Measurements from ENCODE around the gene CCDC91. TPM values are rescaled to one million over a fixed set of nuclear protein-coding genes. Genes with fewer than 3 reads are reported as not detected.

The CCDC91 gene
- total RNA-seq, 1 experiment from 2014 or later, result 26.9 TPM

- H3K4me1 ChIP-seq (ENCODE audit: control insufficient read depth, insufficient read depth, low read length), result no peaks in the 10 kb centered on the region
- BruUV-seq (replicated peaks), result no TSS peak
- CTCF ChIA-PET, result no interaction called here
- intact Hi-C loops (cut with micrococcal nuclease; ENCODE audit: unreplicated experiment) (no loop called here), in situ Hi-C loops (cut with HindIII; ENCODE audit: low pct_unique_long_range_greater_than_20kb, low sequenced_read_pairs) (no loop called here)
- no peak overlapping the region for H3K27ac ChIP-seq (ENCODE audit: low read length)
- no peak overlapping the region for H3K4me3 ChIP-seq (ENCODE audit: low read depth in 2 of 2, low read length in 2 of 2)
- no peak for ATAC-seq
- POLR2A ChIA-PET, result no interaction called here
- DNase-seq (ENCODE audit: low read depth, low spot score), result no peak
- H3K9me3 ChIP-seq (ENCODE audit: control insufficient read depth, insufficient read depth, low read depth, low read length), result no peaks in the 10 kb centered on the region
- no peak for TF ChIP-seq REST (IDR thresholded peaks at IDR 0.05; ENCODE audit: insufficient read depth in 1 of 2, low read depth in 2 of 2, low read length in 1 of 2)
- TF ChIP-seq, protein P1, sequence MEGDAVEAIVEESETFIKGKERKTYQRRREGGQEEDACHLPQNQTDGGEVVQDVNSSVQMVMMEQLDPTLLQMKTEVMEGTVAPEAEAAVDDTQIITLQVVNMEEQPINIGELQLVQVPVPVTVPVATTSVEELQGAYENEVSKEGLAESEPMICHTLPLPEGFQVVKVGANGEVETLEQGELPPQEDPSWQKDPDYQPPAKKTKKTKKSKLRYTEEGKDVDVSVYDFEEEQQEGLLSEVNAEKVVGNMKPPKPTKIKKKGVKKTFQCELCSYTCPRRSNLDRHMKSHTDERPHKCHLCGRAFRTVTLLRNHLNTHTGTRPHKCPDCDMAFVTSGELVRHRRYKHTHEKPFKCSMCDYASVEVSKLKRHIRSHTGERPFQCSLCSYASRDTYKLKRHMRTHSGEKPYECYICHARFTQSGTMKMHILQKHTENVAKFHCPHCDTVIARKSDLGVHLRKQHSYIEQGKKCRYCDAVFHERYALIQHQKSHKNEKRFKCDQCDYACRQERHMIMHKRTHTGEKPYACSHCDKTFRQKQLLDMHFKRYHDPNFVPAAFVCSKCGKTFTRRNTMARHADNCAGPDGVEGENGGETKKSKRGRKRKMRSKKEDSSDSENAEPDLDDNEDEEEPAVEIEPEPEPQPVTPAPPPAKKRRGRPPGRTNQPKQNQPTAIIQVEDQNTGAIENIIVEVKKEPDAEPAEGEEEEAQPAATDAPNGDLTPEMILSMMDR (IDR thresholded peaks at IDR 0.05), result no peak
- no peak for TF ChIP-seq POLR2AphosphoS5 (IDR thresholded peaks at IDR 0.05; ENCODE audit: low read depth, low read length)
- TF ChIP-seq TCF7L2 (IDR thresholded peaks at IDR 0.05; ENCODE audit: low read depth, low read length), result no peak
- TF ChIP-seq SIN3A (IDR thresholded peaks at IDR 0.05; ENCODE audit: borderline replicate concordance, insufficient read depth, low read depth, low read length), result no peak
- no peaks in the 10 kb centered on the region for H3K27me3 ChIP-seq (ENCODE audit: control insufficient read depth, insufficient read depth, low read length)
- H3K36me3 ChIP-seq (ENCODE audit: control insufficient read depth, insufficient read depth, low read length), result no peaks in the 10 kb centered on the region
Observed at GRCh38 chr12:28308891-28309290, 118.6 kb downstream of the CCDC91 start.

GRCh38 chr12:28313631-28314030 lies 123.4 kb downstream of the CCDC91 start:
- no peaks in the 10 kb centered on the region for H3K36me3 ChIP-seq (ENCODE audit: control insufficient read depth, insufficient read depth, low read length)
- TF ChIP-seq REST (IDR thresholded peaks at IDR 0.05; ENCODE audit: insufficient read depth in 1 of 2, low read depth in 2 of 2, low read length in 1 of 2), result no peak
- no peak for TF ChIP-seq TCF7L2 (IDR thresholded peaks at IDR 0.05; ENCODE audit: low read depth, low read length)
- TF ChIP-seq SIN3A (IDR thresholded peaks at IDR 0.05; ENCODE audit: borderline replicate concordance, insufficient read depth, low read depth, low read length), result no peak
- TF ChIP-seq, protein P1 (IDR thresholded peaks at IDR 0.05), result no peak
- no peak for TF ChIP-seq POLR2AphosphoS5 (IDR thresholded peaks at IDR 0.05; ENCODE audit: low read depth, low read length)
- DNase-seq (ENCODE audit: low read depth, low spot score), result no peak
- BruUV-seq (replicated peaks), result no TSS peak
- CTCF ChIA-PET, result interaction anchor here (0.6 kb wide), 1 partner anchor 31 kb away, joined by 3 read pairs; no protein-coding TSS in a partner anchor
- H3K4me3 ChIP-seq (ENCODE audit: low read depth in 2 of 2, low read length in 2 of 2), result no peak overlapping the region
- in situ Hi-C loops (cut with HindIII; ENCODE audit: low pct_unique_long_range_greater_than_20kb, low sequenced_read_pairs), result no loop called here
- intact Hi-C loops (cut with micrococcal nuclease; ENCODE audit: unreplicated experiment), result no loop called here
- no peak overlapping the region for H3K27ac ChIP-seq (ENCODE audit: low read length)
- ATAC-seq, result no peak
- H3K9me3 ChIP-seq (ENCODE audit: control insufficient read depth, insufficient read depth, low read depth, low read length), result peaks cover 8% of the 10 kb centered on the region; the same call in 1 of the 2 replicates
- POLR2A ChIA-PET, result no interaction called here
- no peaks in the 10 kb centered on the region for H3K27me3 ChIP-seq (ENCODE audit: control insufficient read depth, insufficient read depth, low read length)
- no peaks in the 10 kb centered on the region for H3K4me1 ChIP-seq (ENCODE audit: control insufficient read depth, insufficient read depth, low read length)
